GM12874 (cell line): ENCODE measurements around the gene NECAP2.

Source experiments
- CTCF ChIP-seq: IDR thresholded peaks from 2 replicates; pipeline ENCODE4 v1.5.1; 2011; ENCODE audit warnings: low read depth, mild to moderate bottlenecking, control low read depth, low read length, moderate library complexity; ENCODE audit not compliant: insufficient read depth

NECAP2 gene

DNA sequence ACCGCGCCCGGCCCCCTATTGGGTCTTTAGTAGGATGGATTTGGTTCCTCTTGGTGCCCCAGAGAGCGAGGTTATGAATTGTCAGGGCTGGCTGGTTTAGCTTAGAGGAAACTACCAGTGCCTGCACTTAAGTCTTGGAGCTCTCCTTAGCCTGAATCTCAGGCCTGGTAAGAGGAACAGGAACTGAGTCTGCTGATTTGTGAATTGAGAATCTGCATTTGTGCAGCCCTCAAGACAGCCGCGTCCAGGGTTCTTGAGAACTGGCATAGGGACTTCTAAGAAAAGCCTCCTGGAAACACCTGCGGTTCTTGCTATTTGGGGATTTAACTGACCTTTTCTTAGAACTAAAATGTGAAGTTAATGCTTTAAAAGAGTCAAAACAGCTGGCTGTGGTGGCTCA lies 1.7 kb downstream of the NECAP2 start:
- no peak for TF ChIP-seq CTCF

DNA sequence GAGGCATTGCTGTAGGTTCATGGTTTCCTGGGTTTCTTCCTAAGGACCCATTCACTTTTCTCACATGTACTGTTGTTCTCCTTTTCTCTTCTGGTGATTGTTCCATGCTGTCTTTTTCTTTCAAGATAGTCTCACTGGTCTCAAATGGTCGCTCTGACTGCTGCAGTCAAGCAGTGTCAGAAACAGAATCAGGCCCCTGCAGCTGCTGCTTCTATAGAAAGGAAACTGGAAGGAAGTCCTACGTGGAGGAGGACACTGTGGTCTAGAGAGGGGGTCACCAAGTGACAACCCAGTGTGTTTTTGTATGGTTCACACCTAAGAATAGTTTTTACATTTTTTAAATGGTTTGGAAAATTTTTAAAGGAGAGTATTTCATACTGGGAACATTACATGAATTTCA lies 2.4 kb downstream of the NECAP2 start:
- no peak for TF ChIP-seq CTCF

- no peak for TF ChIP-seq CTCF
Measured at GRCh38 chr1:16443975-16444770, 3.6 kb downstream of the NECAP2 start.

- TF ChIP-seq CTCF: no peak
Measured at GRCh38 chr1:16445052-16445451, 4.5 kb downstream of the NECAP2 start.

DNA sequence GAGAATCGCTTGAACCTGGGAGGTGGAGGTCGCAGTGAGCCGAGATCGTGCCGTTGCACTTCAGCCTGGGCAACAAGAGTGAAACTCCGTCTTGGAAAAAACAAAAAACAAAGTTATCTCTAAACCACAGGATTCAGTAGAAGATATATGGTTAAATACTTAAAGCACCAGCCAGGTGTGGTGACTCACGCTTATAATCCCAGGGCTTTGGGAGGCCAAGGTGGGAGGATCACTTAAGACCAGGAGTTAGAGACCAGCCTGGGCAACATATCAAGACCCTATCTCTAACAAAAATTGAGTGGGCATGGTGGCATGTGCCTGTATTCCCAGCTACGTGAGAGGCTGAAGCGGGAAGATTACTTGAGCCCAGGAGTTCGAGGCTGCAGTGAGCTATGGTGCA lies 5.6 kb downstream of the NECAP2 start:
- no peak for TF ChIP-seq CTCF

DNA sequence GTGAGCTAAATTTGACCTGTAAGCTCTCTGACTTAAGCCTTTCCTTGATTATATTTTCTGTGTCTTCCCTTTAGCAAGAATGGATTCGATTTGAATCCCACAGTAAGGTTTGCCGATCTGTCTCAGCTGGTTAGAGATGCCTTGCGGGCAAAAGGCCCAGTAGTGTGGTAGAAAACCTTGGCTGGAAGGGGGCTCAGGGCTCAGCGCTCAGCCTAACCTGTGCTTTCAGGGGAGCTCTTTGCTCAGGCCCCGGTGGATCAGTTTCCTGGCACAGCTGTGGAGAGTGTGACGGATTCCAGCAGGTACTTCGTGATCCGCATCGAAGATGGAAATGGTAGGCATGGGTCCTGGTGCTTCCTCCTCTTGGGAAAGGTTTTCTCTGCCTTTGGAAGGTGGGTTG lies 7.1 kb downstream of the NECAP2 start:
- no peak for TF ChIP-seq CTCF

DNA sequence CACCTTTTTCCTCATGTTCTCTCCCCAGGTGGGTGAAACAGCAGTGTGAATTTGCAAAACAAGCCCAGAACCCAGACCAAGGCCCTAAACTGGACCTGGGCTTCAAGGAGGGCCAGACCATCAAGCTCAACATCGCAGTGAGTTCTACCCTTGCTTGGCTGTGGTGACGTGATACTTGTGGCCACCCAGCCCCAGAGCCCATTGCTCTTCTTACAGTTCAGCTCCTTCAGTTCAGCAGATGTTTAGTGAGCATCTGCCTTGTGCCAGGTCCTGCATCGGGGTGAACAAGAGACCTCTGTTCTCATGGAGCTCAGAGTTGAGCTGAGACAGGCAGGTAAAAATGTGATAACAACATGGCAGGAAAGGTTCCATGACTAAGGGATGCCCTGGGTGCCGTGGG lies 8.5 kb downstream of the NECAP2 start:
- TF ChIP-seq CTCF: no peak
